NCI-H1930 (cell line): ENCODE data around the gene CFAP107.
"Not testable (repeated sequence)": the region's sequence is repeated elsewhere in the genome, so short reads cannot be mapped to it uniquely, and the experiment has no call there.

ENCODE experiments used
- DNase-seq, 2 experiments: peaks; one replicate each; lab custom pipeline; 2025; lab: John Stamatoyannopoulos, UW

Gene CFAP107, protein sequence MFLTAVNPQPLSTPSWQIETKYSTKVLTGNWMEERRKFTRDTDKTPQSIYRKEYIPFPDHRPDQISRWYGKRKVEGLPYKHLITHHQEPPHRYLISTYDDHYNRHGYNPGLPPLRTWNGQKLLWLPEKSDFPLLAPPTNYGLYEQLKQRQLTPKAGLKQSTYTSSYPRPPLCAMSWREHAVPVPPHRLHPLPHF

DNA sequence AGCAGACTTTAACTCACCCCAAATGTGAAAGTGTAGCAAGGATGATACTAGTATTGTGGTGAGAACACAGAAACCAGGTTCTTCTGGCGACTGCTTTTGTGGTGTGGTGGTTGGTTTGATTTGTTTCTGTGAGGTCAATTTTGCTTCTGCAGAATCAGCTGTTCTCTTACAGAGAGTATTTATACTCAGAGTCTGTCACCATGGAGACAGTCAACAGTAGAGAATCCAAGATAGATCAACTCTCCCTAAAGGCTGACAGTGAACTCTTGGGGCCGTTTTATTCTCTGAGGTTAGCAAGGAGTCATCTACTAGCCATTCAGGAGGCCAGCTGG, at the start of gene CFAP107:
TSS of gene CFAP107 (plus strand) at position 209 of the 332 bp plus-strand sequence. CDS start 231 bp downstream, outside the sequence.
- peak in 1 of 2 experiments; percentile 31 for DNase-seq

DNA sequence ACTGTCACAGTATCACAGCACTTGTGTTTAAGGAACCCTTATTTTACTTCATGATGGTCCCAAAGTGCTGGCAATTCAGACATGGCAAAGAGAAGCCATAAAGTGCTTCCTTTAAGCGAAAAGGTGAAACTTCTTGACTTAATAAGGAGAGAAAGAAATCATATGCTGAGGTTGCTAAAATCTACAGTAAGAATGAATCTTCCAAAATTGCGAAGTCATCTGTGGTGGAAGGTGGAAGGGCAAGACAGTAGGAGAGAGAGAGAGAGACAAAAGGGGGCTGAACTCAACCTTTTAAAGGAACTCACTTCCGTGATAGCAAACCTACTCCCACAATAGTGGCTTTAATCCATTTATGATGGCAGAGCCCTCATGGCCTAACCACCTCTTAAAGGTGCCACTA, 49.3 kb upstream of the CFAP107 start:
- DNase-seq, result no peak

DNA sequence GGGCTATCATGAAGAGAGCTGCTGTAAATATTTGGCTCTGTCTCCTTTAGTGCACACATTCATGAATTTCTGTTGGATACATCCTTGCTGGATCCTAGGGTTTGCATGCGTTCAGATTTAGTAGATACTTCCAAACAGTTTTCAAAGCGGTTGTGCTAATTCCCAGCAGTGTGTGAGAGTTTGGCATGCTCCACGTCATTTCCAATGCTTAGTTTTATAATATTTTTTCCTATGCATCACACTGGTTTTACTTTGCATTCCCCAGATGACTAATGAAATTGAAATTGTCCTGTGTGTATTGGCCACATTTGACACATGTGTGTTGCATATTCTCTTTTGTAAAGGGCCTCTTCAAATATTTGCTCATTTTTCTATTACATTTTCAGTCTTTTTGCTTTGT, 48.6 kb upstream of the CFAP107 start:
- DNase-seq, result no peak

DNA sequence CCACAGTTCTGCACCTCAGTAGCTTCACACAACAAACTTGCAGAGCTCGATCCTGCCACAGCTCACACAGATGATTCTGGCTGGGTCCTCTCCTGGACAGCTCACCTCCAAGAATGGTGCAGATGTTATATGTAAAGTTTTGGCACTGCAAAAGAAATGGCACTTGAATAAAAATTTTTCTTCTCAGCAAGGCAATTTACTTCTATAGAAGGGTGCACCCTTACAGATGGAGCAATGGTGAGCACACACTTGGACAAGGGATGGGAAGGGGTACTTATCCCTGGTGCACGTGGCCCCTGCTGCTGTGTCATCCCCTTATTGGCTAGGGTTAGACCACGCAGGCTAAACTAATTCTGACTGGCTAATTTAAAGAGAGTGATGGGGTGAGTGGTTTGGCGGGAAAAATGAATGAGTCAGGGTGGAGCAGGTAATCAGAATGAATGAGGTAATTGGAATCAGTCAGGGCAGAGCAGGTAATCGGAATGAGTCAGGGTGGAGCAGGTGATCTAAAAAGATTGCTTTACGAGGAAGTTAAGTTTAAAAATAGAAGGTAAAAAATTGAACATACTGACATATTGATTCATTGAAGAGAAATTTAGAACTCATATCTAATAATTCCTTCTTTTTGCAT, 42.1 kb upstream of the CFAP107 start:
- DNase-seq, result no peak

DNA sequence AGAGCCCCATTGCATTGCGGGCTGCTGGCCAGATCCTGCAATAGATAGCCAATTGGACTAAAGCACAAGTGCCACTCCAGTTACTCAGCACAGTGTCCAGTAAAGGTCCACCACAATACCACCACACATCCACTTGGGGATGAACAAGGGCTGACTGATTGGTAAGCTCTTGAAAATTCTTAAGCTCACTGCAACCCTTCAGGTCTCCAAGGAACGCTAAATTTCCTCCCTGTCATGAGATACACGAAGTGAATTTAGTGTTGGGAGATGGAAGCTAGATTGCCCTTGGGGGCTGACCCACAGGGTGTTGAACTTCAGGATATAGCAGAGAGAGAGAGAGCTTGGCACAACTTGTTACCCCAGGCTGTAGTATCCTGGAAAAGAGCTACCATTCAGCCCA, 39.9 kb upstream of the CFAP107 start:
- DNase-seq, result no peak

DNA sequence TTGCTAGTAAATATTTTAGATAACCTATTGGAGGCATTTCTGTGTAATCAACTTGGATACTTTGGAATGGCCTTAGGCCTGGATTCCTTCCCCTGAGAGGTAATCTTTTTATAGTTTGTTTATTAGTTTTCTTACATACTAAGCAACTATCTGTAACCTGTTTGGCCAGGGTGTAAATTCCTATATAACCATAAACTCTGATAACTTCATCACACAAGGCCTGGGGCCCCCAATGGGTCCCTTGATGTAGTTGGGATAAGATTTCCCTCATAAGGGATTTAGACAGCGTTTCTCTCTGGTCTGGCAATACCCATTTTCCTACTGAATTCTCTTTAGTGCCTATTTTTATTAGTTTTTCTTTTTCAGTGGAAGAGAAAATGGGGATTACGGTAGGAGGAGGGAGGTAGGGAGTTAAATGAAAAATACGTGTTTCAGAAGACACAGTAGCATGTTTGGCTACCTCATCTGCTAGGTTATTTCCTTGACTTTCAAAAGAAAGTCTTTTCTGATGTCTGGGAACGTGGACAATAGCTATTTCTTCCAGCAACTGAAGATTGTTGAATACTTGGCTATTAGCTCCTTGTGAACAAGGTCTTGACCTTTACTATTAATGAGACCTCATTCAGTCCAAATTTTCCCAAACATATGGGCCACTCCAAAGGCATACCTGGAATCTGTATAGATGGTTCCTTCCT, 37.5 kb upstream of the CFAP107 start:
- no peak for DNase-seq

DNA sequence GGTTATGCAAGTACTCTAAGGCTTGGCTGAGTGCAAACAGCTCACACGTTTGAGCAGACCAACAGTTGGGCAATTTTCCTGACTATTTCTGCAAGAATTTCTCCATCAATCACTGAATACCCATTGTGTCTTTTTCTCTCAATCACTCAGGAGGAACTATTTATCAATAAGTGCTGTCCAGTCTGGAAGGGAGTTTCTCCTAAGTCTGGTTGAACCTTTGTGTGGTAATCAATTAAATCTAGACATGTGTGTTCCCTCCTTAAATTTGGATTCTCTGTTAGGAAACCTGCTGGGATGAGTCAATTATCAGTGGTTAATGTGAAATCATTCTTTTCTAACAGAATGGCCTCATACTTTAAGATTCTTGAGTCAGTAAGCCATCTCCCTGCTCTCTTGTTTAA, 36.9 kb upstream of the CFAP107 start:
- DNase-seq, result no peak

DNA sequence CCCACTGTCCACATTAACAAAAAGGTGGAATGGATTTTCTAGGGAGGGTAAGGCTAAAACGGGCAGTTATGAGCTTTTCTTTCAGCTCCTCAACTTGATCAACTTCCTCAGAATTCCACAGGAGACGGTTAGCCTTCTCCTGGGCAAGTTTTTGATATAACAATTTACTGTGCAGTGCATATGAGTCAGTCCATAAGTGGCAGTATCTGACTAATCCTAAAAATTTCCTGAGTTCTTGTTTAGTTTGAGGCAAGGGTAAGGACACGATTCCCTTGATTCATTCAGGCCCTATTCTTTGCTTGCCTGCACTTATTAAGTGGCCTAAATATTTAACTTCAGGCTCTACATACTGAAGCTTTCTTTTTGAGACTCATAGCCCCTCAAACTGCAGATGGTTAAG, 36.3 kb upstream of the CFAP107 start:
- no peak for DNase-seq

DNA sequence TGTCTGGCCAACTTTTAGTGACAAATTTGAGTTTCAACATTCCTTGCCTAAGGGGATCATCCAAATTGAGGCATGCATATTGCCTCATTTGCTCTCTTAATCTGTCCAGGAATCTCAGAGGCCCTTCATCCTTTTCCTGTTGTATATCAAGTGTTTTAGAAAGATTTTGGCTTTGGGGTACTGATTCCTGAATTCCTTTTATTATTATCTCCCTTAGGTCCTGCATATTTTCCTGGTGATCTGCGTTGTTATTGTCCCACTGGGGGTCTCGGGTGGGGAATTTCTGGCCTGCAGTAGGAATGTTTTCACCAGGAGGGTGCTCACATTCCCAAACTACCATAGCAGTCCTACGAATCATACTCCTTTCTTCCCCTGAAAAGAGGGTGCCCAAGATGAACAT, 34.5 kb upstream of the CFAP107 start:
- DNase-seq, result no peak

DNA sequence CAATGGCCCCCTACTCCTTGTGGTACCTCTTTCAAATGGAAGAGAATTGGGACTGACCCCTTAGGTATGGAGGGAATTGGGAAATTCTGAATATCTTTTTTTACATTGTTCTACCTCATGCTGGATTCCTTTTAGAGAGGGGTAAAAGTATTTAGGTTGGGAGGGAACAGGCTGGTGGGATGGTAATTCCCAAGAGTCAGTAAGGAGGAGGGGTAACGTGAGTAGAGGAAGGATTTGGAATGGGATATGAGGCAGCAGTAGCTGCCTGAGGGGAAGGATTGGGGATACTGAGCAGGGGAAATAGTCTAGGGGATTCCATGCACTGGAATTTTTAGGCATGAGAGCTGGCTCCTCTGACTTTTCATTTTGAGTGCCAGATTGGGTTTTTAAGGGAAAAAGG, 33.9 kb upstream of the CFAP107 start:
- no peak for DNase-seq

DNA sequence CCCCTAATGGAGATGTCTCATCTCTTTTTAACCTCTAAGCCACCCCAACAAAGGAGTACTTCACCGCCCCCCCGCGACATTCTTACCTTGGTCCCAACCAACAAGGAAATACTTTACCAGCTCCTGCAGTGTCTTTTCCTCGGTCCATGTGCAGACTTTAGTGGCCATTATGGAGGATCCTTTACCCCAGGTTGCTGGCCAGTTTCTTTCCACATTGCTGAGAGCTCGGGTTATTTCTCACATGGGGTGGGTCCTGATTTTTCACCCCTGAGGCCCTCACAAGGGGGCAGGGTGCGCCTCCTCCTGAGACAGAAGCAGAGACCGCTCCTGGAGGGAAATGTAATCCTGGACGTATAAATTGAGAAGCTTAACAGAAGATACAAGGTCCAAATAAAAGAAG, 33.1 kb upstream of the CFAP107 start:
- DNase-seq, result no peak

DNA sequence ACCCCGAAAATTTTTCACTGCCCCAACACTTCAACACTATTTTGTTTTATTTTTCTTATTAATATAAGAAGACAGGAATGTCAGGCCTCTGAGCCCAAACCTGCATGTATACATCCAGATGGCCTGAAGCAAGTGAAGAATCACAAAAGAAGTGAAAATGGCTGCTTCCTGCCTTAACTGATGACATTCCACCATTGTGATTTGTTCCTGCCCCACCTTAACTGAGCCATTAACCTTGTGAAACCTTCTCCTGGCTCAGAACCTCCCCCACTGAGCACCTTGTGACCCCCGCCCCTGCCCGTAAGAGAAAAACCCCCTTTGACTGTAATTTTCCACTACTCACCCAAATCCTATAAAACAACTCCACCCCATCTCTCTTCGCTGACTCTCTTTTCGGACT, 32.3 kb upstream of the CFAP107 start:
- DNase-seq, result not testable (repeated sequence)

DNA sequence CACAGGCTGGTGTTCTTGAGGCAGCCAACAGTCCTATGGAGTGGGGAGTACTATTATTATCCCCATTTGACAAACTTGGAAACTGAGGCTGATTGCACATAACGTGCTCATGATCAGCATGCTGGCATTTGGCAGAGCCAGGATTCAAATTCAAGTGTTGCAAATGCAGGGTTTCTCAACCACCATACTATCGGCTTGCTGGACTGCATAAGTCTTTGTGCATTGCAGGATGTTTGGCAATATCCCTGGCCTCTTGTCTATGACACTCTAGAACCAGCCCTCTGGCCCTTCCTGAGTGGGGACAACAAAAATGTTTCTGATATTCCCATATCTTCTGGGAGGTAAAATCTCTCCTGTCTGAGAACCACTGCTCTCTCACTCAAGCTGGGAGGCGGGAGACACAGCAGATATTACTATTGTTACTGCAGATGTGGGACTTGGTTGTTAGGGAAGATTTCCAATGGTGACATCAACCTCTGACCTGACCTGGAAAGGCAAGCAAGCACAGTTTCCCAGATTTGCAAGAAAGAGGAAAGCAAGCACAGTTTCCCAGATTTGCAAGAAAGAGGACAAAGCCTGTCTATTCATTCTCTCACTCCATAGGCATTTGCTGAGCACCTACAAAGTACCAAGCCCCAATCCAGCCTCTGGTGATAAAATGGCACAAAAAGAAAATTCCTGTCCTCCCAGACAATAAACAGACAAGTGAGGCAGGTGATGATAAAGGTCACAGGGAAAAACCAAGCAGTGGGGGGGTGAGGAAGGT, 31.1 kb upstream of the CFAP107 start:
- DNase-seq, result no peak

DNA sequence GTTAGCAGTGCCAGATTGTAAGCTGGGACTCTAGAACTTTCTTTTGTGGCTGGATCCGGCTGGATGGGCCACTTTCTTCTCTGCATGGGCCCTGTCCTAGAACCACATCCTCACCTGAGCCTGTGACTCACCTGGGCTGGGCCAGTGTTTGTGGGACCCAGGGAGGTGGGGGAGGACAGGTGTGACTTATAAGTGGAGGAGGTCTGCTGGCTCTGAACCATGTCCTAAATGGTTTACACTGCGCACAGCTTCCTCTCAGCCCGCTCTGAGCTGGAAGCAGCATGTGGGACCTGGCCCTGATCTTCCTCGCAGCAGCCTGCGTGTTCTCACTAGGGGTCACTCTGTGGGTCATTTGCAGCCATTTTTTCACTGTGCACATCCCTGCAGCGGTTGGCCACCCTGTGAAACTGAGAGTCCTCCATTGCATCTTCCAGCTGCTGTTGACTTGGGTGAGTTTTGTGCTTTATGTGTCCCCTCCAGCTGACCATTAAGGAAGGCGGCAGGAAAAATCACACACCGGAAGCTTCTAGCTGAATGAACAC, 30.0 kb upstream of the CFAP107 start, which contains the start of gene AADACL3:
TSS of gene AADACL3 (plus strand) at position 215 of the 542 bp plus-strand sequence. CDS start at position 282, 67 bp downstream.
- DNase-seq, result no peak

DNA sequence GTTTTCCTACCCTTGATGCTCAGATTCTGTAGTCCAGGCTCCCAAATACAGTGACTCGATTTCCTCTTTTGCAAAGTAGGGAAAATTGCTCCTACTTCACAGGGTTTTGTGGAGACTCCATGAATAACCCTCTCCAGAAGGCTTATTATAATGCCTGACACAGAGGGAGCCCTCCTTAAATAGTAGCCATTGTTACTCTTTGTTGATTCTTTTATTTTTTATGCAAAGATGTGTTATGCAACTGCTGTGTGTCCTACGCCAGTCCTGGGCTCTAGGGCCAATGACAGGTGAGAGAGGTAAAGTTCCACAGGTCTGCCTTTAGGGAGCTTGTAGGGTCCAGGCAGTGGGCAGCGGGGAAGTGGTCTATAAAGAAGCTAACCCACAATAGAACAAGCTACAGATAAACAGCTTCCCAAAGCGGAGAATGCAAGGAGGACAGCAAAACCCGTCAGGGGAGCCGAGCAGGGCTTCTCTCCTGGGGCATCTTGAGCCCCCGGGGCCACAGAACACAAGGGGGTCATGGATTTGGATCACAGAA, 28.6 kb upstream of the CFAP107 start:
- DNase-seq, result no peak

DNA sequence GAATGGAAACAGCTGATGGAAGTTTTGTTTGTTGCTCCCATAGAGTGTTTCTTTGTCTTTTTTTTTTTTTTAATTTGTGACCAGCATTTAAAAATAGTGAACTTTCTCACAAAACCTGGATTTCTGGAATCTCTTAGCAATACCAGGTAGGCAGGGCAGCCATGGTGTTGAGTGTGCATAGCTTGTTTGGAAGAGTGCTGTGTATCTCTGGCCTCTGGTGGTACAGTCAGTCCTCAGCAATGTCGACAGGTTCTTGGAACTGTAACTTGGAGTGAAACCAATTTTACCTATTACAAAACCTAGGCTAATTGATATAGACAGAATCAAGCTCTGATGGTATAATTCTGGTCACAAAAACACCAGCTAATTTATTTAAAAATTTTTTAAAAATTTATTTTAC, 23.4 kb upstream of the CFAP107 start:
- no peak for DNase-seq

DNA sequence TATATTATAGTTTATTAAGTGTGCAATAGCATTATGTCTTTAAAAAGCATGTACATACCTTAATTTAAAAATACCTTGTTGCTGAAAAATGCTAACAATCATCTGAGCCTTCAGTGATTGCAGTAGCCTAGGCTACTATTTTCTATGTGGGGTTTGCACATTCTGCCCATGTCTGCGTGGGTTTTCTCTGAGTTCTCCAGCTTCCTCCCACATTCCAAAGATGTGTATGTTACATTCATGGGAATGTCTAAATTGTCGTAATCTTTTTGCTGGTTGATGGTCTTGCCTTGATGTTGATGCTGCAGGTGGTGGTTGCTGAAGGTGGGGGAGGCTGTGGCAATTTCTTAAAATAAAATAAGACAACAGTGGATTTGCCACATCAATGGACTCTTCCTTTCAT, 17.6 kb upstream of the CFAP107 start:
- DNase-seq, result no peak

DNA sequence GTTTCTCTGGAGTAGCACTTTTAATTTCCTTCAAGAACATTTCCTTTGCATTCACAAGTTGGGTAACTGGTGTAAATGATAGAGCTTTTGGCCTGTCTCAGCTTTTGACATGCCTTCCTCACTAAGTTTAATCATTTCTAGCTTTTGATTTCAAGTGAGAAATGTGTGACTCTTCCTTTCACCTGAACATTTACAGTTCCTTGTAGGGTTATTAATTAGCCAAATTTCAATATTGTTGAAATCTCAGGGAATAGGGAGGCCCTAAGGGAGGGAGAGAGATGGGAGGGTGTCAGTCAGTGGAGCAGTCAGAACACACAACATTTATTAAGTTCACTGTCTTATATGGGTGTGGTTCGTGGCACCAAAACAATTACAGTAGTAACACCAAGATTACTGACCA, 15.8 kb upstream of the CFAP107 start:
- DNase-seq, result no peak

DNA sequence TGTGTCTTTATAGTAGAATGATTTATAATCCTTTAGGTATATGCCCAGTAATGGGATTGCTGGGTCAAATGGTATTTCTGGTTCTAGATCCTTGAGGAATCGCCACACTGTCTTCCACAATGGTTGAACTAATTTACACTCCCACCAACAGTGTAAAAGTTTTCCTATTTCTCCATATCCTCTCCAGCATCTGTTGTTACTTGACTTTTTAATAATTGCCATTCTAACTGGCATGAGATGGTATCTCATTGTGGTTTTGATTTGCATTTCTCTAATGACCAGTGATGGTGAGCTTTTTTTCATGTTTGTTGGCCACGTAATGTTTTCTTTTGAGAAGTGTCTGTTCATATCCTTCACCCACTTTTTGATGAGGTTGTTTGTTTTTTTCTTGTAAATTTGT, 14.9 kb upstream of the CFAP107 start:
- not testable (repeated sequence) for DNase-seq

DNA sequence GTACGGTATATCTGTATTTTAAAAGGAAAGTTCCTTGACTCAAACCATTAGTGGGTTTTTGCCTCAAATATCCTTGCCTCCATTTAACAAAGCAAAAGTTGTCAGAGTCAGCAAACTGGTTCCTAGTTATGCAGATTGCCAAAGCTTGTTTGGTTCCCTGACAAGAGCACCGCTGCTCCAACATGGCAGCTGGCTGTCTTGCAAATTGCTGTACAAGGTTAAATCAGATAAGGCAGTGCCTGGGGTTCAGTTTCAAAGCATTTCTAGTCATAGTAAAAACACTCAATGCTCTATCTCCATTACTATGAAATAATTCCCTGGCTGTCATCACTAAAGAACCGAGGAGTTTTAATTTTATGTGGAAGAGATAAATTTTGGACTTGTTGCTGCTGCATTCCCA, 11.3 kb upstream of the CFAP107 start:
- DNase-seq, result no peak

DNA sequence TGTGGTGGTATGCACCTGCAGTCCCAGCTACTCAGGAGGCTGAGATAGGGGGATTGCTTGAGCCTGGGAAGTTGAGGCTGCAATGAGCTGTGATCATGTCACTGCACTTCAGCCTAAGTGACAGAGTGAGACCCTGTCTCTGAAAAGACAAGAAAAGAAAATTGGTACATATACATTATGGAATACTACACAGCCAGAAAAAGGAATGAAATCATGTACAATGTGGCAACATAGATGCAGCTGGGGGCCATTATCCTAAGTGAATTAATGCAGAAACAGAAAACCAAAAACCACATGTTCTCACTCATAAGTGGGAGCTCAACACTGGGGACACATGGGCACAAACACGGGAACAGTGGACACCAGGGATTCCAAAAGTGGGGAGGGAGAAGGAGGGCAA, 7.1 kb upstream of the CFAP107 start:
- DNase-seq, result no peak

DNA sequence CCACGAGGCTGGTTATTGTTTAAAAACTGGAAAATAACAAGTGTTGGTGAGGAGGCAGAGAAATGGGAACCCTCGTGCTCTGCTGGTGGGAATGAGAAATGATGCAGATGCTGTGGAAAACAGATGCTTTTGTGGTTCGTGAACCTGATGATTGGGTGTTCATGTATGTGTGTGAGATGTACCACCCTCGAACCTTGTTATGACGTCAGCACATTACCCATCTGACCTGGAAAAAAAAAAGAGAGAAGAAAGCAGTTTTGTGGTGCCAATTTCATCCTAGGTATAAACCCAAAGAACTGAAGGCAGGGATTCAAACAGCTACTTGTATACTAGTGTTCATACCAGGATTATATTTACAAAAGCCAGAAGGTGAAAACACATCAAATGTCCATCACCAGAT, 6.4 kb upstream of the CFAP107 start:
- DNase-seq, result no peak
